Measurements from ENCODE around the gene FKBP2. TPM values are rescaled to one million over a fixed set of nuclear protein-coding genes. Genes with fewer than 3 reads are reported as not detected.

Gene FKBP2
- total RNA-seq, 1 donor from 2014 or later = 31.4 TPM

DNA sequence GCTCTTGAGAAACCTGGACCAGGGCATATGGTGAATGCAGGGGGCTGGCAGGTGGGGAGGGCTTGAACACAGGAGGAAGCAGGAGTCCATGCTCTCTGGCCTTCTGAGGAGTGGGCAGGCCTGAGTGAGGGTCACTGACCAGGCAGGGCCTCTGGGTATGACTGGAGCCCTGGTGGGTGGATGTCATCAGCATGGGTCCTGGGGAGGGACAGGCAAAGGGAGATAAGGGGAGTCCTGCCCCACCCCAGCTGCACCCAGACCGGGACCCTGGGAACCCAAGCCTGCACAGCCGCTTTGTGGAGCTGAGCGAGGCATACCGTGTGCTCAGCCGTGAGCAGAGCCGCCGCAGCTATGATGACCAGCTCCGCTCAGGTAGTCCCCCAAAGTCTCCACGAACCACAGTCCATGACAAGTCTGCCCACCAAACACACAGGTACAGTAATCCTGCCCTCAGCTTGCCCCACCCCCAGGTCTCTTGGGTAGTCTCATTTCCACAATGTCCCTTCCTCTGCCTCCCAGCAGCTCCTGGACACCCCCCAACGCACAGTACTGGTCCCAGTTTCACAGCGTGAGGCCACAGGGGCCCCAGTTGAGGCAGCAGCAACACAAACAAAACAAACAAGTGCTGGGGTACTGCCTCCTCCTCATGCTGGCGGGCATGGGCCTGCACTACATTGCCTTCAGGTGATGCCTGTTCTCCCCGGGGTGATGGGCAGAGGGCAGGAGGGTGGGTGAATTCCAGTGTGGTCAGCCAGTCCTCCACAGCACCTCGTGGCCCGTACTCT, 8.5 kb upstream of the FKBP2 start:
- ChIA-PET POLR2A (interaction anchor here (0.5 to 12.7 kb wide), 4 partner anchors 9 to 24 kb away, joined by 3 to 191 read pairs (median 32); partner anchors contain the start of genes FERMT3 and FKBP2), CTCF (interaction anchor here (0.6 to 1.6 kb wide), 3 partner anchors 14 to 72 kb away, joined by 3 read pairs; partner anchors contain the start of gene PPP1R14B)
- TF ChIP-seq, protein P1, sequence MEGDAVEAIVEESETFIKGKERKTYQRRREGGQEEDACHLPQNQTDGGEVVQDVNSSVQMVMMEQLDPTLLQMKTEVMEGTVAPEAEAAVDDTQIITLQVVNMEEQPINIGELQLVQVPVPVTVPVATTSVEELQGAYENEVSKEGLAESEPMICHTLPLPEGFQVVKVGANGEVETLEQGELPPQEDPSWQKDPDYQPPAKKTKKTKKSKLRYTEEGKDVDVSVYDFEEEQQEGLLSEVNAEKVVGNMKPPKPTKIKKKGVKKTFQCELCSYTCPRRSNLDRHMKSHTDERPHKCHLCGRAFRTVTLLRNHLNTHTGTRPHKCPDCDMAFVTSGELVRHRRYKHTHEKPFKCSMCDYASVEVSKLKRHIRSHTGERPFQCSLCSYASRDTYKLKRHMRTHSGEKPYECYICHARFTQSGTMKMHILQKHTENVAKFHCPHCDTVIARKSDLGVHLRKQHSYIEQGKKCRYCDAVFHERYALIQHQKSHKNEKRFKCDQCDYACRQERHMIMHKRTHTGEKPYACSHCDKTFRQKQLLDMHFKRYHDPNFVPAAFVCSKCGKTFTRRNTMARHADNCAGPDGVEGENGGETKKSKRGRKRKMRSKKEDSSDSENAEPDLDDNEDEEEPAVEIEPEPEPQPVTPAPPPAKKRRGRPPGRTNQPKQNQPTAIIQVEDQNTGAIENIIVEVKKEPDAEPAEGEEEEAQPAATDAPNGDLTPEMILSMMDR (IDR thresholded peaks at IDR 0.05) = no peak
- intact Hi-C loops (cut with micrococcal nuclease) = loop anchor here (5.0 kb wide), 2 partner anchors 85 to 295 kb away; partner anchors contain the start of genes NAA40, PRDX5 and TRMT112
- peaks cover 69% of the 10 kb centered on the region for H3K4me1 Mint-ChIP-seq
- ATAC-seq (ENCODE audit: low read depth) (no peak), DNase-seq (no peak)
- H3K4me3 Mint-ChIP-seq = peak overlapping the region; percentile 91
- H3K36me3 Mint-ChIP-seq (ENCODE audit: low read depth) = peaks cover 12% of the 10 kb centered on the region
- H3K27me3 Mint-ChIP-seq = no peaks in the 10 kb centered on the region
- peak overlapping the region; percentile 63 for H3K27ac Mint-ChIP-seq
- H3K9me3 Mint-ChIP-seq = no peaks in the 10 kb centered on the region

DNA sequence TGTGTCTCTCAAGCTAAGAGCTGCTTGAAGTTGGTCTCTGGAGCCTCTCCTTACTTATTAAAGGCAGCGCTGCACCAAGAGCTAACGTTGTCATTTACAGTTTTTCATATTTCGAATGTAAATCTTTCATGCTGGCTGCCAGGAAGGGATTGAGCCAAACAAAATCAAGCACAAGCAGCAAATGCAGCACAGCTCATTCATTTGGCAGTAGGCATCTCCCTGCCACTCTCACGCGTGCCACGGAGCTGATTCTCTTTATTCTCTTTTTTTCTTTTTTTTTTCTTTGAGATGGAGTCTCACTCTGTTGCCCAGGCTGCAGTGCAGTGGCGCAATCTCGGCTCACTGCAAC, 8.0 kb upstream of the FKBP2 start:
- no peak for ATAC-seq (ENCODE audit: low read depth)
- Mint-ChIP-seq H3K27me3 (no peaks in the 10 kb centered on the region), H3K9me3 (no peaks in the 10 kb centered on the region), H3K4me3 (peak overlapping the region; percentile 66), H3K27ac (peak overlapping the region; percentile 37), H3K4me1 (peaks cover 70% of the 10 kb centered on the region), H3K36me3 (ENCODE audit: low read depth) (peaks cover 18% of the 10 kb centered on the region)
- DNase-seq = no peak
- TF ChIP-seq, protein P1 (IDR thresholded peaks at IDR 0.05) = no peak
- ChIA-PET CTCF (interaction anchor here (0.6 to 1.6 kb wide), 3 partner anchors 13 to 72 kb away, joined by 3 to 5 read pairs (median 3); partner anchors contain the start of gene PPP1R14B), POLR2A (interaction anchor here (0.5 to 12.7 kb wide), 6 partner anchors 8 to 47 kb away, joined by 3 to 191 read pairs (median 4); partner anchors contain the start of genes FERMT3, FKBP2 and STIP1)
- intact Hi-C loops (cut with micrococcal nuclease) = loop anchor here (5.0 kb wide), 2 partner anchors 84 to 296 kb away; partner anchors contain the start of genes NAA40, PRDX5 and TRMT112

DNA sequence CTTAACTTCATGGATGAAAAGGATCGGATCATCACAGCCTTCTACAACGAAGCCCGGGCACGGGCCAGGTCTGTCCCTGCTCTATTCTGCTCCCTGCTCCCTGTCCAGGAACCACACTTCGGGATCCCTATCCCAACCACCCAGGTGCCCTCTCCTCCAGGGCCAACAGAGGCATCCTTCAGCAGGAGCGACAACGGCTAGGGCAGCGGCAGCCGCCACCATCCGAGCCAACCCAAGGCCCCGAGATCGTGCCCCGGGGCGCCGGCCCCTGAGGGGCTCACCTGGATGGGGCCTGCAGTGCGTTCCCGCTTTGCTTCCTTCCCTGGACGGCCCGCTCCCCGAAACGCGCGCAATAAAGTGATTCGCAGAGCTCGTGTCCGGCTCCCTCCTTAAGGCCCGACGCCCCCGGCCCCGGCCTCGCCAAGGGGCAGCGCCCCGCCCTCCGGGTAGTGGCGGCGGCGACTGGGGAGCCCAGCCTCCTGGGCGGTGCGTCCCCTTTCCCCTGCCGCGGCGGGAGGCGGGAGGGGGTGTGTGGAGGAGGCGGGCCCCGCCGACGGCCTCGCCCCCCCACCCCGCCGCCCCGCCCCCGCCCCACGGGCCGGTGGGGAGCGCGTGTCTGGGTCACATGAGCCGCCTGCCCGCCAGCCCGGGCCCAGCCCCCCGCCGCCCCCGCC, 6.8 kb upstream of the FKBP2 start, which contains the start of gene VEGFB:
VEGFB (plus strand) TSS at position 672 of the 674 bp plus-strand sequence. CDS start 250 bp downstream, outside the sequence.
- TF ChIP-seq, protein P1 (IDR thresholded peaks at IDR 0.05) = no peak
- CTCF ChIA-PET = interaction anchor here (1.3 kb wide), 1 partner anchor 70 kb away, joined by 5 read pairs; no protein-coding TSS in a partner anchor
- peak; percentile 49 for ATAC-seq (ENCODE audit: low read depth)
- H3K9me3 Mint-ChIP-seq = no peaks in the 10 kb centered on the region
- intact Hi-C loops (cut with micrococcal nuclease) = loop anchor here (1.0 to 5.0 kb wide), 3 partner anchors 17 to 297 kb away; partner anchors contain the start of genes NAA40, PLCB3, PRDX5 and TRMT112
- no peaks in the 10 kb centered on the region for H3K27me3 Mint-ChIP-seq
- peak; percentile 65 for DNase-seq
- H3K4me1 Mint-ChIP-seq = peaks cover 75% of the 10 kb centered on the region
- peaks cover 27% of the 10 kb centered on the region for H3K36me3 Mint-ChIP-seq (ENCODE audit: low read depth)
- H3K4me3 Mint-ChIP-seq = peak within 1 kb of the TSS; percentile 90
- POLR2A ChIA-PET = interaction anchor here (0.6 to 12.7 kb wide), 7 partner anchors 8 to 37 kb away, joined by 3 to 191 read pairs (median 3); partner anchors contain the start of genes FERMT3, NUDT22 and TRPT1
- peak within 1 kb of the TSS; percentile 93 for H3K27ac Mint-ChIP-seq

DNA sequence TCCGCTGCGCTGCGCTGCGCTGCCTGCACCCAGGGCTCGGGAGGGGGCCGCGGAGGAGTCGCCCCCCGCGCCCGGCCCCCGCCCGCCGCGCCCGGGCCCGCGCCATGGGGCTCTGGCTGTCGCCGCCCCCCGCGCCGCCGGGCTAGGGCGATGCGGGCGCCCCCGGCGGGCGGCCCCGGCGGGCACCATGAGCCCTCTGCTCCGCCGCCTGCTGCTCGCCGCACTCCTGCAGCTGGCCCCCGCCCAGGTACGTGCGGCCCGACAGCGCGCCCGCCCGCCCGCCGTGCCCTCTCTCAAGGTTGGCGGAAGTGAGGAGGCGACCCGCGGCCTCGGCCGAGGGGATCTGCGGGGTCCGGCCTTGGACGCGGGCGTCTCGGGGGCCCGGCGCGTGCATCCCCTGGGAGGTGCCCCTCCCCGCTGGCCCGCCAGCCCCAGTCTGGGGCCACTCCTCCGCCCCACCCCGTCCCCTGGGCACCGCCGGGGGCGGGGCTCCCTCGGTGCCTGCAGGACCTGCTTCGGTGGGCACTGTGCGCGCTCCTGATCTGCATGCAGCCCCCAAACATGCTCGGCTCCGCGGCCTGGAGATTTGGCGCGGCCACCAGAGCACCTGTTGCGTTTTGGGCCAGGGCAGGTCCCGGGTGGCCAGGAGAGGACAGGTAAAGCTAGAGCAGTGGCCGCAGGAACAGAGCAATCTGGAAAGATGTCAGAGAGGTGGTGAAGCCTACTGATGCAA, 6.1 kb upstream of the FKBP2 start:
- ATAC-seq (ENCODE audit: low read depth) (peak; percentile 49), DNase-seq (peak; percentile 77)
- POLR2A ChIA-PET = interaction anchor here (0.6 to 2.0 kb wide), 7 partner anchors 9 to 50 kb away, joined by 3 to 11 read pairs (median 4); partner anchors contain the start of genes NUDT22, STIP1 and TRPT1
- TF ChIP-seq, protein P1 (IDR thresholded peaks at IDR 0.05) = no peak
- Mint-ChIP-seq H3K27me3 (no peaks in the 10 kb centered on the region), H3K36me3 (ENCODE audit: low read depth) (peaks cover 30% of the 10 kb centered on the region), H3K4me3 (peak overlapping the region; percentile 90), H3K27ac (peak overlapping the region; percentile 93), H3K9me3 (no peaks in the 10 kb centered on the region), H3K4me1 (peaks cover 76% of the 10 kb centered on the region)
- intact Hi-C loops (cut with micrococcal nuclease) = loop anchor here (1.0 to 5.0 kb wide), 4 partner anchors 16 to 298 kb away; partner anchors contain the start of genes NAA40, PLCB3, PRDX5 and TRMT112
- CTCF ChIA-PET = no interaction called here

Data from activated B cell treated with CpG ODN at 0.5 μM for 24 hours (primary cell).